Thoracic aorta (tissue), 2 donors: ENCODE data around the gene GPR162. TPM values are rescaled to one million over a fixed set of nuclear protein-coding genes. Genes with fewer than 3 reads are reported as not detected.

ENCODE experiments used
- ATAC-seq: fragments of 150-250 bp; one replicate; pipeline ENCODE4 v1.8.0; 2017; ENCODE audit warnings: low read depth; ENCODE audit not compliant: insufficient number of reproducible peaks, low FRiP score
- DNase-seq: peaks from one replicate; pipeline ENCODE4 v3.0.0-alpha.2; 2020; ENCODE audit warnings: low spot score
- H3K27ac ChIP-seq, 2 donors: fragments of 200-600 bp; sonication (generic); 1 replicate in 1 of 2; 2 replicates in 1 of 2; pipeline ENCODE4 v1.5.1; 2016; ENCODE audit warnings: mild to moderate bottlenecking in 2 of 2, moderate library complexity in 2 of 2
- H3K27me3 ChIP-seq: fragments of 200-600 bp; sonication (generic); replicated peaks from 2 replicates; pipeline ENCODE4 v1.6.0; 2016; ENCODE audit warnings: mild to moderate bottlenecking; ENCODE audit not compliant: insufficient read depth
- H3K36me3 ChIP-seq: fragments of 200-600 bp; sonication (generic); one replicate; pipeline ENCODE4 v1.5.1; 2016
- H3K4me1 ChIP-seq, 2 donors: fragments of 200-600 bp; sonication (generic); 1 replicate in 1 of 2; 2 replicates in 1 of 2; pipeline versions ENCODE4 v1.5.1 to v1.6.0; 2016; ENCODE audit warnings: low read depth in 2 of 2, mild to moderate bottlenecking in 1 of 2; ENCODE audit not compliant: control insufficient read depth in 1 of 2
- H3K4me3 ChIP-seq: fragments of 200-600 bp; sonication (generic); 2 replicates; pipeline ENCODE4 v1.5.1; 2016; ENCODE audit warnings: mild to moderate bottlenecking
- H3K9me3 ChIP-seq: fragments of 200-600 bp; sonication (generic); 2 replicates; pipeline ENCODE4 v1.5.1; 2016
- CTCF ChIP-seq: fragments of 200-600 bp; sonication (generic); IDR thresholded peaks from one replicate; pipeline ENCODE4 v1.5.1; 2019; ENCODE audit warnings: antibody characterized with exemption
- total RNA-seq, 2 donors: library from RNA; depleted of rRNA; stranded (reverse); fragments of >200 nt; gene quantifications; one replicate each; pipeline versions ENCODE4 v1.1.0 to v1.2.3, GENCODE V29; 2016

Gene GPR162
- total RNA-seq, 2 donors from 2014 or later = 1.1 to 3.1 TPM

- no peak for TF ChIP-seq CTCF
- H3K4me3 ChIP-seq = no peak overlapping the region
Observed at GRCh38 chr12:6817662-6818157, 3.9 kb upstream of the GPR162 start.

GRCh38 chr12:6818222-6818621, 3.4 kb upstream of the GPR162 start:
- no peak for TF ChIP-seq CTCF
- H3K36me3 ChIP-seq = no peaks in the 10 kb centered on the region
- ATAC-seq = no peak

More at GRCh38 chr12:6817662-6818157, 3.9 kb upstream of the GPR162 start:
- no peaks in the 10 kb centered on the region for H3K9me3 ChIP-seq
- peaks cover 5 to 16% of the 10 kb centered on the region in 2 donors for H3K4me1 ChIP-seq
- no peak for DNase-seq
- no peaks in the 10 kb centered on the region for H3K27me3 ChIP-seq
- no peak for ATAC-seq
- no peaks in the 10 kb centered on the region for H3K36me3 ChIP-seq
- H3K27ac ChIP-seq = no peak overlapping the region

GRCh38 chr12:6818645-6819044, 3.0 kb upstream of the GPR162 start:
- no peak overlapping the region for H3K4me3 ChIP-seq
- H3K9me3 ChIP-seq = no peaks in the 10 kb centered on the region
- peaks cover 5 to 16% of the 10 kb centered on the region in 2 donors for H3K4me1 ChIP-seq
- no peak for TF ChIP-seq CTCF
- ATAC-seq = no peak
- no peak overlapping the region for H3K27ac ChIP-seq
- H3K36me3 ChIP-seq = no peaks in the 10 kb centered on the region
- no peak for DNase-seq
- H3K27me3 ChIP-seq = peaks cover 9% of the 10 kb centered on the region

More at GRCh38 chr12:6818222-6818621, 3.4 kb upstream of the GPR162 start:
- H3K4me3 ChIP-seq = no peak overlapping the region
- peaks cover 5% of the 10 kb centered on the region for H3K27me3 ChIP-seq
- peaks cover 5 to 16% of the 10 kb centered on the region in 2 donors for H3K4me1 ChIP-seq
- DNase-seq = no peak
- H3K27ac ChIP-seq = no peak overlapping the region
- no peaks in the 10 kb centered on the region for H3K9me3 ChIP-seq

- H3K27ac ChIP-seq = no peak overlapping the region
- H3K4me3 ChIP-seq = no peak overlapping the region
- ATAC-seq (no peak), DNase-seq (no peak)
- no peak for TF ChIP-seq CTCF
- H3K9me3 ChIP-seq = no peaks in the 10 kb centered on the region
- no peaks in the 10 kb centered on the region for H3K36me3 ChIP-seq
- H3K4me1 ChIP-seq = peaks cover 5 to 16% of the 10 kb centered on the region in 2 donors
- H3K27me3 ChIP-seq = peaks cover 10% of the 10 kb centered on the region
Observed at GRCh38 chr12:6819106-6820030, 2.3 kb upstream of the GPR162 start.

GRCh38 chr12:6820166-6820565, 1.5 kb upstream of the GPR162 start:
- DNase-seq (no peak), ATAC-seq (no peak)
- Histone ChIP-seq H3K9me3 (no peaks in the 10 kb centered on the region), H3K27me3 (peaks cover 10% of the 10 kb centered on the region), H3K27ac (no peak overlapping the region), H3K36me3 (no peaks in the 10 kb centered on the region), H3K4me3 (no peak overlapping the region), H3K4me1 (peaks cover 5 to 20% of the 10 kb centered on the region in 2 donors)
- no peak for TF ChIP-seq CTCF
